Skeletal muscle cell (primary cell): ENCODE data around the gene CORIN.
"Not testable (repeated sequence)": the region's sequence is repeated elsewhere in the genome, so short reads cannot be mapped to it uniquely, and the experiment has no call there.

Source experiments
- DNase-seq: peaks from one replicate; pipeline ENCODE4 v3.0.0-alpha.2; 2010; ENCODE audit warnings: low read depth
- H3K4me3 ChIP-seq: 2 replicates; pipeline ENCODE4 v1.5.1; 2011; ENCODE audit warnings: low read depth, mild to moderate bottlenecking, control low read depth, low read length, moderate library complexity

The CORIN gene

DNA sequence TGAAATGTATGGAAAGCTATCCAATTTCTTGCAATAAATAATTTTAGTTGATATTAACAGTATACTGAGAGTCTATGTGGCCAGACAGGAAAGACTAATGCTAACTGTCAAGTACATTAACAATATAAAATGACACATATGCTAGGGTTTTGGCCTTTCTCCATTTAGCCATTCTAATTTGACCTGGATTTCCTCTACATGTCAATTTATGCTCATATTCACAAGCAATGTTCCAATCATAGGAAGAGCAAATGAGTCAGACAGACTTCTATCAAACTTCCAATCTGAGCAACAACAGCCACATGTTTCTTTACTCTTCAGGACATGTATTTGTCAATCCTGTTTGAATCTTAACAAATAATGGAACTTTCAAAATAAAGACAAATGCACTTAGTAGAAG is 53.6 kb downstream of the CORIN start:
- H3K4me3 ChIP-seq = no peak overlapping the region
- DNase-seq = no peak

DNA sequence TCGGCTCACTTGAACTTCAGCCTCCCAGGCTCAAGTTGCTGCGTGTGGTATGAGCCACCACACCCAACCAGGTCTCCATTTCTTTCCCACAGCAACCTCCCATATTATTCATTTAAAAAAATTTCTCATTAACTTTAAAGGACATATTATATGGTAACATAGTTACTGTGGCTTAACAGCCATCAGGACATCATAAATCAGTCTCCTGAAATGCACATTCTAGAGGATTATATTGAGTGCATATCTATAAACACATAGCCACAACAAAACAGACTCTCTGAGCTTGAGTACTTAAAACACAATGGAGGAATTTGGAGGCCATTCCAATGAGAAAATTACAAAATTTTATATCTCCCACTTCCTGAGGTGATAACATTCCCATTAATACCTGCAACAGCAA is 61.5 kb downstream of the CORIN start:
- no peak for DNase-seq
- no peak overlapping the region for H3K4me3 ChIP-seq

GRCh38 chr4:47774079-47774478 is 63.8 kb downstream of the CORIN start:
- no peak for DNase-seq
- H3K4me3 ChIP-seq = no peak overlapping the region

DNA sequence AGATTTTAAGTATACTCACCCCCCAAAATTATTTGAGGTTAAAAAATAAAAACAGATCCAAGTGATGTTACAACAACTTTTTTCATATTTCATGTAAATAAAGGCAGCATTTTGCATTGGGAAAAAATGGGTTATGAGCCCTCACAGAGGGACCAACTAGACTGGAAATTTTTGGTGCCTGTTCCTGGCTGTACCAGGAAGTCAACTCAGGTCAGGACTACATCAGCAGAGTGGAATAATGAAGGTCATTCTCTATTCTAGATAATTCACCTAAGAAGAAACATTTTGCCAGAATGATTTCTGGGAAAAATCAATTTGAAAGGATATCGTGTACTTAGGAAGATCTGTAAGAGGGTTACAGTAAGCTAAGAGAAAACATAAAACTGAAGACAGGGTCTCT is 66.8 kb downstream of the CORIN start:
- DNase-seq = no peak
- H3K4me3 ChIP-seq = no peak overlapping the region

DNA sequence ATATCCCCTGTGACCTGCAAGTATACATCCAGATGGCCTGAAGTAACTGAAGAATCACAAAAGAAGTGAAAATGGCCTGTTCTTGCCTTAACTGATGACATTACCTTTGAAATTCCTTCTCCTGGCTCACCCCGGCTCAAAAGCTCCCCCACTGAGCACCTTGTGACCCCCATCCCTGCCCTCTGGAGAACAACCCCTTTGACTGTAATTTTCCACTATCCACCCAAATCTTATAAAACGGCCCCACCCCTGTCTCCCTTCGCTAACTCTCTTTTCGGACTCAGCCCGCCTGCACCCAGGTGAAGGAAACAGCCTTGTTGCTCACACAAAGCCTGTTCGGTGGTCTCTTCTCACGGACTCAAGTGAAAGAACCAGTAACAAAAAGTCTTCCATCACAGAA is 69.9 kb downstream of the CORIN start:
- DNase-seq, H3K4me3 ChIP-seq: not testable (repeated sequence)

DNA sequence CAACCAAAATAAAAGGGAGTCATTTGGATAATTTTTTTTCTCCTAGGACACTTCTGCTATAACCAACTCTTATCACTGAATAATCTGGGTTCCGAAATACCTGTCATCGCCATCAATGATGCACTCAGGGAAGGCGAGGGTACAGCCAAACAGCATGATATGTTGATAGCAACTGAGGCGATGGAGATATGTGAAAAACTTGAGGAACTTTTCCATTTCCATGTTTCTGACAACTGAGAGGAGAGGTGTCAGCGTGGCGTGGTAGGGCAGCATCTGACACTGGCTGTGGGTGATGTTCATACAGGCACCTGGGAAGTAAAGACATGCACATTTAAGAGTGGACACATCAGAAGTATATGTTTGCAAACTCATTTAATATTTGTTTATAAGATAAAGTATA is 74.6 kb downstream of the CORIN start:
- DNase-seq = no peak
- H3K4me3 ChIP-seq = no peak overlapping the region

DNA sequence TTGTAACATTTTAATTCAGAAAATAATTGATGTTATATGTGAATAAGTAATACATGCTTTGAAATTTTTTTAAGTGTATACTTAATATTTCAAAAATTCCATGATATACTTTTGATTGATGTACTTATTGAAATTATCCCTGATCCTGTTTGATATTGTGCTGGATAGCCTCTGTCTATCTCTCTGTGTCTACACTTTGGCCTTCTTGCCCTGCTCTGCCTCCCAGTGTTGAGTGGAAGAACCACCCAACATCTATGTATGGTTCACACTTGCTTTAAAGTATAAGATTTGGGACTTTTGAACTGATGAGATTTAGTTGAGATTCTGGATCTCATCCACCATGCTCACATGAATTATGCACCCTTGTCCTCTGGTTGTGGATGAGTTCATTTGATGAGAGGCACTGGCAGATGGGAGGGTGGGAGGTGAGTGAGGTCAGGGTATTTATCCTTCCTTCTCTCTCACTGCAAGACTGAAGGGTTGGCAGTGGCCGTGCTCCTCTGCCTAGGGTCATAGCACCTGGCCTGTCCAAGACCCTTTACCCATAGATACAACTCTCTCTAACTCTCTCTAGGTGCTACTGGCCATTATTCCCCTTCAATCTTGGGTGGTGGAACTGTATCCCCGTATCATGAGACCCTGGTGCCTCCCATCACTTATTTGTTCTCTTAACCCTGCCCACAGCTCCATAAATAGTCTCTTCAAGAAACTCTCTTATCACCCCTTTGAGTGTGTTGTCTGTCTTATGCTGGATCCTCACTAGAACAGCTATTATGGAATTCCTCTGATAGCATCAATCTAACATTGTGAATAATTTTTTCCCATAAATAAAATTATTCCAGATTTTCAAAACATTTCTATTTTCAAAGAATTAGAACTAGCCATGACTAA is 75.2 kb downstream of the CORIN start:
- no peak for DNase-seq
- H3K4me3 ChIP-seq = no peak overlapping the region

DNA sequence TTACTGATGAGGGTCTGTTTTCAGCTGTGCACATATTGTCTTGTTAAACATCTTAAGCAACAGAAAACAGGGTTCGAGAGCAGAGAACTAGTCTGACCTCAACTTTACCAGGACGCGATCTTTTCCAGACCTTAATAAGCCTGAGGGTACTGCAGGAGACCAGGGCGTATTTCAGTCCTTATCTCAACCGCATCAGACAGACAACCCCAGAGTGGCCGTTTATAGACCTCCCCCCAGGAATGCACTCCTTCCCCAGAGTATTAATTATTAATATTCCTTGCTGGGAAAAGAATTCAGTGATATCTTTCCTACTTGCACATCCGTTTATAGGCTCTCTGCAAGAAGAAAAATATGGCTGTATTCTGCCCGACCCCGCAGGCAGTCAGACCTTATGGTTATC is 84.6 kb downstream of the CORIN start:
- H3K4me3 ChIP-seq, DNase-seq: not testable (repeated sequence)

- H3K4me3 ChIP-seq = no peak overlapping the region
- no peak for DNase-seq
Measured at GRCh38 chr4:47752214-47752613, 85.7 kb downstream of the CORIN start.

GRCh38 chr4:47750788-47751187 is 87.1 kb downstream of the CORIN start:
- no peak for DNase-seq
- H3K4me3 ChIP-seq = no peak overlapping the region

DNA sequence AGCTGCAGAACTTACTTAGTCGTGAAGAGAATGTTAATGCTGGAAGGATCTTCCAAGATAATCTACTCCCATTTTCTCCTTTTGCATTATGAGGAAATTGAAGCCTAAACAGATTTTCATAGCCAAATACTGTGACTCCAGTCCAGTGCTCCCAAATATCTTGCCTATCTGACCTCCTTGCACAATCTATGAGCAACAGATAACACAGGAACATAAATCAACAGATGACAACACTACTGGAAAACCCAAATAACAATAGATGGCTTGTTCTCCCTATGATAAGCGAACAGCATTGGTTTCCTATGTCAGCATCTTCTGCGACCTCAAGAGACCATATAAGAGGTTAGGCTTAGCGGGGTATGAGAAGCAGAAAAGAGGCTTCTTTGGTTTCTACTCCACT is 88.0 kb downstream of the CORIN start:
- H3K4me3 ChIP-seq = no peak overlapping the region
- no peak for DNase-seq

GRCh38 chr4:47749060-47749459 is 88.8 kb downstream of the CORIN start:
- no peak for DNase-seq
- H3K4me3 ChIP-seq = no peak overlapping the region

DNA sequence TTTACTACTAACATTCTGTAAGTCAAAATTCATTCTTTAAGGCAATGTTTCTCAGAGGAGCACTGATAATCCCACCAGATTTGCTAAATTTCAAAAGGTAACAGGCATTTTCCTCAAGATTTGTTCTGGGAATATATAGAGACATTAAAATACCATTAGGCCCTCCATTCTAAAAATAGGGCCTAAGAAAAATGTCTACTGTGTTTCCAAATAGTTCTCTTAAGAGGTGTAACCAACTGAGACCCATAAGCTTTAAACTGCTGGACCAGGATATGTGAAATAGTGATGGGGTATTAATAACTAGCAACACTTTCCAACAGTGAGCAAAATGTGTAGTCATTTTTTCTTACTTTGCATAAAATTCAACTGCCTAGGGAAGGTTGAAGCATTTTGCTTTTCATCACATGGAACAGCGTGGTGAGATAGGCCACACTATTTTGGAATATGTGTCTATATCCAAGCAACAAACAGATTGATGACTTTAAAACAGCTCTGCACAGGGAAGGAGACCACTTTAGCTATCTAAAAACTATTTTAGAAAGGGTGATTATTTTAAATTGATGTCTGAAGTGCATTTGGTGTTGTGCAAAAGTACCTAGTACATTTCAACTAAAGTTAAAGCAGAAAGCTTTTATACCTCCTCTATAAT is 89.9 kb downstream of the CORIN start:
- DNase-seq = no peak
- no peak overlapping the region for H3K4me3 ChIP-seq

- H3K4me3 ChIP-seq = no peak overlapping the region
- DNase-seq = no peak
Measured at GRCh38 chr4:47747211-47747610, 90.7 kb downstream of the CORIN start.

DNA sequence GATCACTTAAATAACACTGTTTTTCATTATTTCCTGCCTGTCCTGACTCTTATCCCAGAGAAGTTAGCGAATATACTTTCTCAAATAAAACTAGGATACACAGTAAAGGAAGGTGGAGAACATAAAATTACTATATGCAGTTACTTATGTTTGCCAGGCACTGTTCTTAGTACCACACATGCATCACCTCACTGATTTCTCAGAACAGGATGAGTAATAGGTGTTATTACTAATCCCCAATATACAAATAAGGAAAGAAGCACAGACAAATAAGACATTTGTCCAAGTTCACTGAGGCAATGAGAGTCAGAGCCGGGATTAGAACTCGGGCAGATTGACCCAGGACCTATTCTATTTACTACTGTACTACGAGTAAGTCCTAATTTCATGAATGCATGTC is 91.7 kb downstream of the CORIN start:
- no peak overlapping the region for H3K4me3 ChIP-seq
- no peak for DNase-seq

DNA sequence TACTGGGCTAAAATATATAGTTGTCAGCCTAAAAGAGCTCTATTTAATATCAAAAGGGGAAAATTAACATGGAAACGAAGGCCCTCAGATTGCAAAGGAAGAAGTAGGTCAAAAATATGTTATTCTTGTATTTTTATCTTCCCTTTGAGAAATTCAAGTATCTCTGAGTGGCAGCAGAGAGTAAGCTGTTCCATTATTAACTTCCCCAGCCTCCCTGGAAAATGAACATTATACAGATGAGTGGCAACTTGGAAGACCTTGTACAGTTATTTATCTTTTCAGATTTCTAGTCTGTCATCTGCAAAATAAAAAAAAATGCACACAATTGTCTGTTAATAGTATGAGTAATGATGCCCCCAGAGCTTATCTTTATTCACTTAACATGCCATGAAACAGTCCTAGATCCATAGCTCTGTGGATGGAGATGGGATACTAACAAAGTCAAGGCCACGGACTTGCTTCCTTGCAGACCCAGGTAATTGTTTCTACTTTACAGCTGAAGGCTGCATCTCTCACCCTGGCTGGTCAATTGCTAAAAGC is 93.0 kb downstream of the CORIN start:
- H3K4me3 ChIP-seq = no peak overlapping the region
- no peak for DNase-seq

DNA sequence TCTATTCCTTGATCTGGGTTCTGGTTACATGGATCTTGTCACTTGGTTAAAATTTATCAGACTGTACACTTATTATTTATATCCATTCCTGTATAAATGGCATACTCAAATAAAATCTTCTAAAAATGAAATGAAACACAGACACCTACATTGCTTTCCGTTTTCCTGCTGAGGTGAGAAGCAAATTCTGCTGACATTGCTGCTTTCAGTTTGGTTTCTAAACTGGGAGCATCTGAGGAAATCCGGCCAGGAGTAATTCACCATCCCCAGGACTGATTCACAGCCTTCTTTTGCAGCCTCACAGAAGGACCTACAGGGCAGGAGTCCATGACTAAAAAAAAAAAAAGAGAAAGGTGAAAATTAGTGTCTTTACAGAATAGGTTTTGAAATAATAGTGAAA is 93.6 kb downstream of the CORIN start:
- DNase-seq = no peak
- no peak overlapping the region for H3K4me3 ChIP-seq

GRCh38 chr4:47741200-47741599 is 96.7 kb downstream of the CORIN start:
- H3K4me3 ChIP-seq = no peak overlapping the region
- DNase-seq = peak; percentile 10

- no peak for DNase-seq
Measured at GRCh38 chr4:47737326-47737725, 100.5 kb downstream of the CORIN start.

GRCh38 chr4:47736555-47736954 is 101.3 kb downstream of the CORIN start:
- DNase-seq = no peak
- no peak overlapping the region for H3K4me3 ChIP-seq

More at GRCh38 chr4:47737326-47737725, 100.5 kb downstream of the CORIN start:
- no peak overlapping the region for H3K4me3 ChIP-seq

- DNase-seq = no peak
- H3K4me3 ChIP-seq = no peak overlapping the region
Measured at GRCh38 chr4:47736146-47736545, 101.7 kb downstream of the CORIN start.
